Measurements from ENCODE around the gene CNTF.

The CNTF gene

GRCh38 chr11:58591659-58592058 lies 30.8 kb upstream of the CNTF start:
- no peak for TF ChIP-seq CTCF (IDR thresholded peaks at IDR 0.05)
- no peak for DNase-seq (ENCODE audit: low spot score)
- Histone ChIP-seq H3K27ac (no peak overlapping the region), H3K4me3 (no peak overlapping the region)

DNA sequence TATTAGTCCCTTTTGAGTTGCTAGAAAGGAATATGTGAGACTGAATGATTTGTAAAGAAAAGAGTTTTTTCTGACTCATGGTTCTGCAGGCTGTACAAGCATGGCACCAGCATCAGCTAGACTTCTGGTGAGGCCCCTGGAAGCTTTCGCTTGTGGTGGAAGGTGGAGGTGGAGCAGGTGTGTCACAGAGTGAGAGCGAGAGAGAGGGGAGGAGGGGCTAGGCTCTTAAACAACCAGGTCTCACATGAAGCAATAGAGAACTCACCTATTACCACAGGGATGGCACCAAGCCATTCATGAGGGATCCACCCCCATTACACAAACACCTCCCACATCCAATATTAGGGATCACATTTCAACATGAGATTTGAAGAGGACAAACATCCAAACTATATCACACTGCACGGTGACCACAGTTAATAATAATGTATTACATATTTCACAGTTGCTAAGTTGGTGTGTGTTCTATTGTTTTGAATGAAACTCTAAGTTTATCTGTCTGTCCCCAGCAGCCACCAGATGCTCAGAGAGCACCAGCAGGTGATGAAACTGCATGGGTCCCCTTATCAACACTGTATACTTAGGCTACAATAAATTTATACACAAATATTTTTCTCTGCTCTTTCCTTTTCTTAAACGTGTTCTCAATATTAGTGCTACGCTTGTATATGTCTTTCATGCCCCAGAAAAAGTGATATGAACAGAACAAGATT lies 29.5 kb upstream of the CNTF start:
- TF ChIP-seq CTCF (IDR thresholded peaks at IDR 0.05): no peak
- Histone ChIP-seq H3K4me3 (no peak overlapping the region), H3K27ac (no peak overlapping the region)
- DNase-seq (ENCODE audit: low spot score): no peak

DNA sequence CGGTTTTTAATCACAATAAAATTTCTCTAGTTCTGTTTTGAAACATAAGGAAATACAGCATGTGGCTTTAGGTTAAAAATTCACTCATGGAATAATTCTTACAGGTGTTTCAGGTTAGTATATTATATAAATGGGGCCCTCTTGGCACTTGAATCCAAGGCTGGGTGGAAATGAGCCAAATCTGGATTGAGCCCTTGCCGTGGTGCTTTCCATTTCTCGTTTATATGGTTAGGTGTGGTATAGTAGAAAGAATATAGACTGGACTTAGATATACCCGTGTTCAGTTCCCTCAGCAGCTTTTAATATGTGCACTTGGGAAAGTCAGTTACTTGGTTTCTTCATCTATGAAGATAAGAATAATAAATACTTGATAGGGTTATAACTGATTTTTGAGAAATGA lies 27.6 kb upstream of the CNTF start:
- no peak for TF ChIP-seq CTCF (IDR thresholded peaks at IDR 0.05)
- H3K27ac ChIP-seq: no peak overlapping the region
- DNase-seq (ENCODE audit: low spot score): no peak

GRCh38 chr11:58596621-58597020 lies 25.8 kb upstream of the CNTF start:
- no peak for TF ChIP-seq CTCF (IDR thresholded peaks at IDR 0.05)
- no peak for DNase-seq (ENCODE audit: low spot score)
- Histone ChIP-seq H3K27ac (no peak overlapping the region), H3K4me3 (no peak overlapping the region)

More for the DNA sequence above, 27.6 kb upstream of the CNTF start:
- H3K4me3 ChIP-seq: no peak overlapping the region

- H3K27ac ChIP-seq: no peak overlapping the region
- no peak overlapping the region for H3K4me3 ChIP-seq
- TF ChIP-seq CTCF (IDR thresholded peaks at IDR 0.05): no peak
- DNase-seq (ENCODE audit: low spot score): no peak
Observed at GRCh38 chr11:58597486-58598144, 24.9 kb upstream of the CNTF start.

- H3K27ac ChIP-seq: no peak overlapping the region
- no peak for DNase-seq (ENCODE audit: low spot score)
- TF ChIP-seq CTCF (IDR thresholded peaks at IDR 0.05): no peak
- H3K4me3 ChIP-seq: no peak overlapping the region
Observed at GRCh38 chr11:58600510-58600909, 22.0 kb upstream of the CNTF start.
